GM12873 (cell line): ENCODE results near the gene JAGN1.

Experiments
- CTCF ChIP-seq: IDR thresholded peaks from 2 replicates; pipeline ENCODE4 v1.5.1; 2012; ENCODE audit warnings: low read depth, mild to moderate bottlenecking, moderate library complexity, low read length, control low read depth; ENCODE audit not compliant: insufficient read depth; ENCODE audit errors: missing control alignments

Gene JAGN1

GRCh38 chr3:9940746-9941145 is 50.3 kb downstream of the JAGN1 start:
- TF ChIP-seq CTCF: no peak

- TF ChIP-seq CTCF: no peak
Observed at GRCh38 chr3:9942164-9942563, 51.8 kb downstream of the JAGN1 start.

GRCh38 chr3:9942934-9943690 is 52.7 kb downstream of the JAGN1 start:
- no peak for TF ChIP-seq CTCF
